Hepatocyte (in vitro differentiated cells): ENCODE results near the gene RGS3. TPM values are rescaled to one million over a fixed set of nuclear protein-coding genes. Genes with fewer than 3 reads are reported as not detected.

ENCODE experiments used
- DNase-seq: peaks from one replicate; pipeline ENCODE4 v3.0.0-alpha.2; 2016; ENCODE audit warnings: low spot score
- H2AFZ ChIP-seq: fragments of 200-600 bp; sonication (generic); 2 replicates; pipeline ENCODE4 v1.6.0; 2016; ENCODE audit warnings: antibody characterized with exemption, mild to moderate bottlenecking
- H3K27ac ChIP-seq: fragments of 200-600 bp; sonication (generic); 2 replicates; pipeline ENCODE4 v1.5.1; 2016; ENCODE audit warnings: mild to moderate bottlenecking
- H3K27me3 ChIP-seq: fragments of 200-600 bp; sonication (generic); 2 replicates; pipeline ENCODE4 v1.6.1; 2016
- H3K36me3 ChIP-seq: fragments of 200-600 bp; sonication (generic); replicated peaks from 2 replicates; pipeline ENCODE4 v1.5.1; 2016; ENCODE audit warnings: low read depth; ENCODE audit not compliant: insufficient read depth
- H3K4me1 ChIP-seq: fragments of 200-600 bp; sonication (generic); 2 replicates; pipeline ENCODE4 v1.5.1; 2016; ENCODE audit warnings: mild to moderate bottlenecking, moderate library complexity; ENCODE audit not compliant: insufficient read depth
- H3K4me2 ChIP-seq: fragments of 200-600 bp; sonication (generic); 2 replicates; pipeline ENCODE4 v1.6.0; 2016
- H3K4me3 ChIP-seq: fragments of 200-600 bp; sonication (generic); 2 replicates; pipeline ENCODE4 v1.5.1; 2016; ENCODE audit warnings: mild to moderate bottlenecking
- H3K79me2 ChIP-seq: fragments of 200-600 bp; sonication (generic); 2 replicates; pipeline ENCODE4 v1.6.0; 2017; ENCODE audit warnings: mild to moderate bottlenecking
- H3K9me2 ChIP-seq: fragments of 200-600 bp; sonication (generic); replicated peaks from 2 replicates; pipeline ENCODE4 v1.6.0; 2017; ENCODE audit warnings: mild to moderate bottlenecking; ENCODE audit not compliant: insufficient read depth
- H3K9me3 ChIP-seq: fragments of 200-600 bp; sonication (generic); 2 replicates; pipeline ENCODE4 v1.5.1; 2016; ENCODE audit warnings: low read depth, mild to moderate bottlenecking
- H4K20me1 ChIP-seq: fragments of 200-600 bp; sonication (generic); 2 replicates; pipeline ENCODE4 v1.6.0; 2016; ENCODE audit warnings: mild to moderate bottlenecking; ENCODE audit not compliant: insufficient read depth, poor library complexity, severe bottlenecking
- EZH2 ChIP-seq: fragments of 200-600 bp; sonication (generic); IDR thresholded peaks from 2 replicates; pipeline ENCODE4 v1.6.1; 2016; ENCODE audit warnings: antibody characterized with exemption, mild to moderate bottlenecking, borderline replicate concordance
- EZH2phosphoT487 ChIP-seq: fragments of 200-600 bp; sonication (generic); IDR thresholded peaks from one replicate; pipeline ENCODE4 v1.6.1; 2018; ENCODE audit warnings: antibody characterized with exemption, mild to moderate bottlenecking, low read depth, moderate library complexity; ENCODE audit not compliant: unreplicated experiment, severe bottlenecking
- WGBS: methylation state at CpG from one replicate; pipeline ENCODE4 v1.1.6; 2016; ENCODE audit warnings: low lambda C conversion rate; ENCODE audit errors: missing lambda C conversion rate; 5-methylcytosine and 5-hydroxymethylcytosine counted together
- polyA plus RNA-seq: library from polyadenylated mRNA; unstranded; fragments of >200 nt; fragmentation: Nextera tagmentation; extraction: Ambion mirVana; gene quantifications from 2 replicates; pipeline ENCODE4 v1.2.1, GENCODE V29; 2016
- total RNA-seq: library from RNA; depleted of rRNA; stranded (reverse); fragments of >200 nt; gene quantifications from 2 replicates; pipeline ENCODE4 v1.2.3, GENCODE V29; 2014
- TF ChIP-seq, protein P1 (sequence below): fragments of 200-600 bp; sonication (generic); IDR thresholded peaks from 2 replicates; pipeline ENCODE4 v1.5.1; 2016; ENCODE audit warnings: antibody characterized with exemption, mild to moderate bottlenecking; ENCODE audit not compliant: poor library complexity

Gene RGS3
- total and polyA plus RNA-seq, 2 experiments from 2014 or later: 48.0 to 62.7 TPM

- Histone ChIP-seq H3K4me2 (no peak overlapping the region), H3K79me2 (no peaks in the 10 kb centered on the region), H3K4me1 (peaks cover 19% of the 10 kb centered on the region), H3K36me3 (no peaks in the 10 kb centered on the region), H3K27me3 (no peaks in the 10 kb centered on the region), H2AFZ (no peak overlapping the region), H3K4me3 (no peak overlapping the region), H3K9me2 (no peaks in the 10 kb centered on the region), H3K27ac (peak overlapping the region; percentile 35), H4K20me1 (no peaks in the 10 kb centered on the region), H3K9me3 (no peaks in the 10 kb centered on the region)
- WGBS: 61% methylated on average over 4 of the region's 4 CpGs
- TF ChIP-seq EZH2 (no peak), EZH2phosphoT487 (no peak)
- TF ChIP-seq, protein P1, sequence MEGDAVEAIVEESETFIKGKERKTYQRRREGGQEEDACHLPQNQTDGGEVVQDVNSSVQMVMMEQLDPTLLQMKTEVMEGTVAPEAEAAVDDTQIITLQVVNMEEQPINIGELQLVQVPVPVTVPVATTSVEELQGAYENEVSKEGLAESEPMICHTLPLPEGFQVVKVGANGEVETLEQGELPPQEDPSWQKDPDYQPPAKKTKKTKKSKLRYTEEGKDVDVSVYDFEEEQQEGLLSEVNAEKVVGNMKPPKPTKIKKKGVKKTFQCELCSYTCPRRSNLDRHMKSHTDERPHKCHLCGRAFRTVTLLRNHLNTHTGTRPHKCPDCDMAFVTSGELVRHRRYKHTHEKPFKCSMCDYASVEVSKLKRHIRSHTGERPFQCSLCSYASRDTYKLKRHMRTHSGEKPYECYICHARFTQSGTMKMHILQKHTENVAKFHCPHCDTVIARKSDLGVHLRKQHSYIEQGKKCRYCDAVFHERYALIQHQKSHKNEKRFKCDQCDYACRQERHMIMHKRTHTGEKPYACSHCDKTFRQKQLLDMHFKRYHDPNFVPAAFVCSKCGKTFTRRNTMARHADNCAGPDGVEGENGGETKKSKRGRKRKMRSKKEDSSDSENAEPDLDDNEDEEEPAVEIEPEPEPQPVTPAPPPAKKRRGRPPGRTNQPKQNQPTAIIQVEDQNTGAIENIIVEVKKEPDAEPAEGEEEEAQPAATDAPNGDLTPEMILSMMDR: no peak
- no peak for DNase-seq
These were observed 52.3 kb downstream of the RGS3 start for GRCh38 chr9:113515862-113516261.

- no peak for DNase-seq
- 64% methylated on average over 8 of the region's 8 CpGs for whole genome bisulfite sequencing
- Histone ChIP-seq H3K79me2 (no peaks in the 10 kb centered on the region), H3K9me3 (no peaks in the 10 kb centered on the region), H2AFZ (no peak overlapping the region), H3K36me3 (no peaks in the 10 kb centered on the region), H3K27me3 (no peaks in the 10 kb centered on the region), H4K20me1 (no peaks in the 10 kb centered on the region), H3K27ac (no peak overlapping the region), H3K4me2 (no peak overlapping the region), H3K4me1 (peaks cover 21% of the 10 kb centered on the region), H3K4me3 (no peak overlapping the region), H3K9me2 (no peaks in the 10 kb centered on the region)
- TF ChIP-seq EZH2 (no peak), EZH2phosphoT487 (no peak)
- TF ChIP-seq, protein P1: no peak
These were observed 53.5 kb downstream of the RGS3 start for GRCh38 chr9:113516840-113517577.

GRCh38 chr9:113519426-113520108 lies 56.0 kb downstream of the RGS3 start:
- Histone ChIP-seq H3K36me3 (no peaks in the 10 kb centered on the region), H3K4me2 (peak overlapping the region; percentile 54), H3K9me3 (no peaks in the 10 kb centered on the region), H4K20me1 (no peaks in the 10 kb centered on the region), H3K4me3 (no peak overlapping the region), H3K79me2 (no peaks in the 10 kb centered on the region), H3K4me1 (peaks cover 47% of the 10 kb centered on the region), H3K27ac (peak overlapping the region; percentile 96), H3K27me3 (no peaks in the 10 kb centered on the region), H3K9me2 (no peaks in the 10 kb centered on the region), H2AFZ (no peak overlapping the region)
- WGBS: 33% methylated on average over 3 of the region's 3 CpGs
- DNase-seq: peak; percentile 70
- TF ChIP-seq EZH2 (no peak), EZH2phosphoT487 (no peak)
- TF ChIP-seq, protein P1: no peak
